Uterus (tissue), 4 donors: ENCODE measurements around the gene EYS. TPM values are rescaled to one million over a fixed set of nuclear protein-coding genes. Genes with fewer than 3 reads are reported as not detected.
A peak's percentile ranks its signal among the peaks of the same experiment; 100 is the strongest.

Experiments
- DNase-seq, 2 donors: peaks; one replicate each; pipeline ENCODE4 v3.0.0-alpha.2; 2019 to 2020
- H3K27ac ChIP-seq, 2 donors: fragments of 200-600 bp; sonication (generic); 1 replicate in 1 of 2; 2 replicates in 1 of 2; pipeline ENCODE4 v1.5.1; 2016 to 2018
- H3K27me3 ChIP-seq, 2 donors: fragments of 200-600 bp; sonication (generic); one replicate each; pipeline ENCODE4 v1.5.1; 2018 to 2019; ENCODE audit warnings: control low read depth in 1 of 2
- H3K36me3 ChIP-seq, 2 donors: fragments of 200-600 bp; sonication (generic); one replicate each; pipeline ENCODE4 v1.5.1; 2019; ENCODE audit warnings: control low read depth in 1 of 2
- H3K4me1 ChIP-seq, 2 donors: fragments of 200-600 bp; sonication (generic); one replicate each; pipeline ENCODE4 v1.5.1; 2018 to 2019; ENCODE audit warnings: control low read depth in 1 of 2
- H3K4me3 ChIP-seq, 2 donors: fragments of 200-600 bp; sonication (generic); 1 replicate in 1 of 2; 2 replicates in 1 of 2; pipeline ENCODE4 v1.5.1; 2018 to 2019; ENCODE audit warnings: mild to moderate bottlenecking in 1 of 2
- H3K9me3 ChIP-seq, 2 donors: fragments of 200-600 bp; sonication (generic); one replicate each; pipeline ENCODE4 v1.5.1; 2019; ENCODE audit warnings: control low read depth in 1 of 2
- POLR2A ChIP-seq, 2 donors: fragments of 450-650 bp; IDR thresholded peaks; one replicate each; pipeline ENCODE4 v1.6.1; 2016; ENCODE audit warnings: antibody characterized with exemption in 2 of 2, mild to moderate bottlenecking in 1 of 2, moderate library complexity in 1 of 2
- intact Hi-C: fragments of 100-400 bp; cut with DNase I; formaldehyde crosslinking; loops from one replicate; pipeline ENCODE4 v1.15.1; 2023; ENCODE audit warnings: low total_unique reads
- total RNA-seq, 4 donors: library from RNA; depleted of rRNA in 3 of 4; stranded (reverse); fragments of >200 nt in 3 of 4; gene quantifications; one replicate each; pipeline versions ENCODE4 v1.1.0 to v1.2.4, GENCODE V29; 2014 to 2023
- TF ChIP-seq, protein P1 (sequence below), 4 experiments: fragments of 200-600 bp in 2 of 4; fragments of 450-650 bp in 2 of 4; sonication (generic) in 2 of 4; IDR thresholded peaks; one replicate each; pipeline ENCODE4 v1.5.1; 2016 to 2019; ENCODE audit warnings: antibody characterized with exemption in 4 of 4, mild to moderate bottlenecking in 2 of 4, moderate library complexity in 1 of 4
- donor health status: DM: yes; HTN: yes; CAD: no.

EYS gene
- total RNA-seq, 4 donors from 2014 or later, result 1.3 TPM; not detected in 3

DNA sequence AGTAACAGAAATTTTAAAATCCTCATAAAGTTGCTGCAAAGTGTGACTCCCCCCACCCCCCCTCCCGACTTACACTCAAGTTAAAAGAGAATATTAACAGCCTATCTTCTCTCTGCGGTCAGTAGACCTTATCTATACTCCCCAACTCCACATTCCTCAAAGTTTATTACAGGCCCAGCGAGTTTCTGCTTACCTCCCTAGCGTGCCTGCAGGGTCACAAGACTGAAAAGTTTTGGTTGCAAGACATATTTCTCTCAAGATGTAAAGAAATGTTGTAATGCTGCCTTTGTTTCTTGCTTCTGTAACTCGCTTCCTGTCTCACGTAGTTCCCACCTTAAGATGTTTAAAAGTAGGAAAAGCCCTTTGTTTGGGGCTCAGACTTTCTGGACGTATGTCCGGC is 1371.8 kb downstream of the EYS start:
- TF ChIP-seq, protein P1, sequence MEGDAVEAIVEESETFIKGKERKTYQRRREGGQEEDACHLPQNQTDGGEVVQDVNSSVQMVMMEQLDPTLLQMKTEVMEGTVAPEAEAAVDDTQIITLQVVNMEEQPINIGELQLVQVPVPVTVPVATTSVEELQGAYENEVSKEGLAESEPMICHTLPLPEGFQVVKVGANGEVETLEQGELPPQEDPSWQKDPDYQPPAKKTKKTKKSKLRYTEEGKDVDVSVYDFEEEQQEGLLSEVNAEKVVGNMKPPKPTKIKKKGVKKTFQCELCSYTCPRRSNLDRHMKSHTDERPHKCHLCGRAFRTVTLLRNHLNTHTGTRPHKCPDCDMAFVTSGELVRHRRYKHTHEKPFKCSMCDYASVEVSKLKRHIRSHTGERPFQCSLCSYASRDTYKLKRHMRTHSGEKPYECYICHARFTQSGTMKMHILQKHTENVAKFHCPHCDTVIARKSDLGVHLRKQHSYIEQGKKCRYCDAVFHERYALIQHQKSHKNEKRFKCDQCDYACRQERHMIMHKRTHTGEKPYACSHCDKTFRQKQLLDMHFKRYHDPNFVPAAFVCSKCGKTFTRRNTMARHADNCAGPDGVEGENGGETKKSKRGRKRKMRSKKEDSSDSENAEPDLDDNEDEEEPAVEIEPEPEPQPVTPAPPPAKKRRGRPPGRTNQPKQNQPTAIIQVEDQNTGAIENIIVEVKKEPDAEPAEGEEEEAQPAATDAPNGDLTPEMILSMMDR (IDR thresholded peaks at IDR 0.05), result no peak
- no peak for TF ChIP-seq POLR2A (IDR thresholded peaks at IDR 0.05)
- H3K9me3 ChIP-seq, result no peaks in the 10 kb centered on the region
- intact Hi-C loops, result no loop called here
- H3K4me1 ChIP-seq, result no peaks in the 10 kb centered on the region
- no peaks in the 10 kb centered on the region for H3K27me3 ChIP-seq
- no peak overlapping the region for H3K27ac ChIP-seq
- H3K4me3 ChIP-seq, result no peak overlapping the region
- DNase-seq, result no peak
- no peaks in the 10 kb centered on the region for H3K36me3 ChIP-seq

DNA sequence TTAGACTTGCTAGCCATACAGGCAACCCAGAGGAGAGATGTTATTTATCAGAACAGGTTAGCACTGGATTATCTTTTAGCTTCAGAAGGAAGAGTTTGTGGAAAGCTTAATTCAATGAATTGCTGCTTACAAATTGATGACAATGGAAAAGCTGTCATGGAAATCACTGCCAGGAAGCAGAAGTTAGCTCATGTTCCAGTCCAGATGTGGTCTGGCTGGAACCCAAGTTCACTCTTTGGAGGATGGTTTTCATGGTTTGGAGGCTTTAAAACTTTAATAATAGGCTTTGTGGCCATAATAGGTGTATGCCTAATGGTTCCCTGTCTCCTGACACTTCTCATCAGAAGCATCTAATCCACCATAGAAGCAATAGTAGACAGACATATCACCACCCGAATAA is 1372.4 kb downstream of the EYS start:
- H3K27me3 ChIP-seq, result no peaks in the 10 kb centered on the region
- H3K4me1 ChIP-seq, result no peaks in the 10 kb centered on the region
- no peaks in the 10 kb centered on the region for H3K9me3 ChIP-seq
- DNase-seq, result no peak
- TF ChIP-seq POLR2A (IDR thresholded peaks at IDR 0.05), result no peak
- TF ChIP-seq, protein P1 (IDR thresholded peaks at IDR 0.05), result no peak
- intact Hi-C loops, result no loop called here
- no peak overlapping the region for H3K27ac ChIP-seq
- H3K36me3 ChIP-seq, result no peaks in the 10 kb centered on the region
- H3K4me3 ChIP-seq, result no peak overlapping the region

DNA sequence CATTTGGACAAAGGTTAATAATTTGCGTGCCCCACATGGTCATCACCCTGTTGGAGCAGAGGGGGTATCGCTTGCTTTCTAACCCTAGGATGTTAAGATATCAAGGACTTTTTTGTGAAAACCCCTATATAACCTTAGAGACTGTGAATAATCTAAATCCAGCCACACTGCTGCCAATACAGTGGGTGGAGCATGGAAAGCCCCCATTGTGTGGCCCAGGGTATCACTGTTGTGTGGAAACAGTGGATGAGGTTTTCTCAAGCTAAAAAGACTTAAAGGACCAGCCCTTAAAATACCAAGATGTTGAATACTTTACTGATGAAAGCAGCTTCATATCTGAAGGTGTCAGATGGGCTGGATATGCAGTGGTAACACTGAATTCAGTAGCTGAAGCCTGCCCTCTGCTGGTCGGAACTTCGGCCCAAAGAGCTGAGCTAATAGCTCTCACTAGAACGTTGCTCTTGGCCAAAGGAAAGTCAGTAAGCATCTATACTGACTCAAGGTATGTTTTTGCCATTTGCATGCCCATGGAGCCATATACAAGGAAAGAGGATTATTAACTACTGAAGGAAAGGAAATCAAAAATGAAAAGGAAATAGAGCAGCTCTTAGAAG is 1376.2 kb downstream of the EYS start:
- Histone ChIP-seq H3K27me3 (no peaks in the 10 kb centered on the region), H3K36me3 (no peaks in the 10 kb centered on the region), H3K27ac (no peak overlapping the region), H3K4me3 (no peak overlapping the region), H3K9me3 (no peaks in the 10 kb centered on the region), H3K4me1 (no peaks in the 10 kb centered on the region)
- intact Hi-C loops, result no loop called here
- TF ChIP-seq, protein P1 (IDR thresholded peaks at IDR 0.05), result peak; percentile 33 to 64 (median 44)
- no peak for TF ChIP-seq POLR2A (IDR thresholded peaks at IDR 0.05)
- peak; percentile 55 to 62 for DNase-seq

DNA sequence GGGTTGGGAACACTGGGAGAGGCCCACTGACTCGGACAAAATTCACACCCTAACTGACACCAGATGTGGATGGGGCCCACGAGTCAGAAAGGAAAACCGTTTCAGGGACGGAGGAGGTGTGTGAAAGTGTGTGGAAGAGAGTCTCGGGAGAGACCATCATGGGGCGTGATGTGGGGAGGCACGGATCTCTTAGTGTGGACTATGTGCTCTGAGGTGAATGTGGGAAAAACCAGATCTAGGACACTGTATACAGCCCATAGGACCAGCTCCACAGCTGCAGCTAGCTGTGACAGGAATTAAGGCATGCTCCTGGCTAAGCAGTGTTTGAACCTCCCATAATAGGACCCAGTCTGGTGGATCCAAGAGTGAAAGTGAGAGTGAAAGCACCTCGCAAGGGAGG is 1380.1 kb downstream of the EYS start:
- Histone ChIP-seq H3K27me3 (no peaks in the 10 kb centered on the region), H3K36me3 (no peaks in the 10 kb centered on the region), H3K4me3 (no peak overlapping the region), H3K27ac (no peak overlapping the region), H3K4me1 (no peaks in the 10 kb centered on the region), H3K9me3 (no peaks in the 10 kb centered on the region)
- no peak for TF ChIP-seq POLR2A (IDR thresholded peaks at IDR 0.05)
- TF ChIP-seq, protein P1 (IDR thresholded peaks at IDR 0.05), result no peak
- intact Hi-C loops, result no loop called here
- no peak for DNase-seq

DNA sequence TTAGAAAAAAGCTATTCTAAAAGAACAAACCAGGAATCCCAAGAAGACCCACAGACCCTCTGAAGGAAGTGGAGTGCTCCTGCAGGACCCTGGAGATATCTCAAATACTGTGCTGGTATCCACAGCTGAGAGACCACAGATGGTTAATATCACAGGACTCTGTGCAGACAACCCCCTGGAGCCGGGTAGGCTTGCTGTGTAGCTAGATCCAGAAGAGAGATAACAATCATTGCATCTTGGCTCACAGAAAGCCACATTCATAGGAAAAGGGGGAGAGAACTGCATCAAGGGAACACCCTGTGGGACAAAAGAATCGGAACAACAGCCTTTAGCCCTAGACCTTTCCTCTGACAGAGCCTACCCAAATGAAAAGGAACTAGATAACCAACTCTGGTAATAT is 1381.9 kb downstream of the EYS start:
- TF ChIP-seq, protein P1 (IDR thresholded peaks at IDR 0.05), result no peak
- Histone ChIP-seq H3K27ac (no peak overlapping the region), H3K4me1 (no peaks in the 10 kb centered on the region), H3K9me3 (no peaks in the 10 kb centered on the region), H3K27me3 (no peaks in the 10 kb centered on the region), H3K36me3 (no peaks in the 10 kb centered on the region), H3K4me3 (no peak overlapping the region)
- no peak for DNase-seq
- intact Hi-C loops, result no loop called here
